Ascending aorta (tissue), 2 donors: ENCODE data around the gene MYD88. TPM values are rescaled to one million over a fixed set of nuclear protein-coding genes. Genes with fewer than 3 reads are reported as not detected.
"Not testable (repeated sequence)": the region's sequence is repeated elsewhere in the genome, so short reads cannot be mapped to it uniquely, and the experiment has no call there.

Source experiments
- DNase-seq, 2 donors: peaks; one replicate each; pipeline ENCODE4 v3.0.0-alpha.2; 2019; ENCODE audit warnings: low spot score in 2 of 2
- H3K27ac ChIP-seq, 2 donors: fragments of 200-600 bp; sonication (generic); one replicate each; pipeline ENCODE4 v1.5.1; 2016 to 2017; ENCODE audit warnings: mild to moderate bottlenecking in 1 of 2
- H3K27me3 ChIP-seq: fragments of 200-600 bp; sonication (generic); one replicate; pipeline ENCODE4 v1.5.1; 2017
- H3K36me3 ChIP-seq, 2 donors: fragments of 200-600 bp; sonication (generic); one replicate each; pipeline ENCODE4 v1.5.1; 2016
- H3K4me1 ChIP-seq, 2 donors: fragments of 200-600 bp; sonication (generic); one replicate each; pipeline ENCODE4 v1.5.1; 2016 to 2017; ENCODE audit warnings: mild to moderate bottlenecking in 1 of 2
- H3K4me3 ChIP-seq, 2 donors: fragments of 200-600 bp; sonication (generic); one replicate each; pipeline ENCODE4 v1.5.1; 2016 to 2017; ENCODE audit warnings: mild to moderate bottlenecking in 1 of 2
- H3K9me3 ChIP-seq, 2 donors: fragments of 200-600 bp; sonication (generic); one replicate each; pipeline ENCODE4 v1.5.1; 2016
- intact Hi-C: fragments of 100-400 bp; cut with DNase I; formaldehyde crosslinking; loops from one replicate; pipeline ENCODE4 v1.15.1; 2023
- total RNA-seq: library from RNA; depleted of rRNA; stranded (reverse); fragments of >200 nt; gene quantifications from one replicate; pipeline ENCODE4 v1.1.0, GENCODE V29; 2016
- TF ChIP-seq, protein P1 (sequence below), 3 experiments: fragments of 200-600 bp in 2 of 3; fragments of 450-650 bp in 1 of 3; sonication (generic) in 2 of 3; IDR thresholded peaks; one replicate each; pipeline ENCODE4 v1.5.1; 2016 to 2019; ENCODE audit warnings: antibody characterized with exemption in 3 of 3, mild to moderate bottlenecking in 1 of 3, moderate library complexity in 1 of 3

MYD88 gene
- total RNA-seq, 1 donor from 2014 or later: 38.8 TPM

DNA sequence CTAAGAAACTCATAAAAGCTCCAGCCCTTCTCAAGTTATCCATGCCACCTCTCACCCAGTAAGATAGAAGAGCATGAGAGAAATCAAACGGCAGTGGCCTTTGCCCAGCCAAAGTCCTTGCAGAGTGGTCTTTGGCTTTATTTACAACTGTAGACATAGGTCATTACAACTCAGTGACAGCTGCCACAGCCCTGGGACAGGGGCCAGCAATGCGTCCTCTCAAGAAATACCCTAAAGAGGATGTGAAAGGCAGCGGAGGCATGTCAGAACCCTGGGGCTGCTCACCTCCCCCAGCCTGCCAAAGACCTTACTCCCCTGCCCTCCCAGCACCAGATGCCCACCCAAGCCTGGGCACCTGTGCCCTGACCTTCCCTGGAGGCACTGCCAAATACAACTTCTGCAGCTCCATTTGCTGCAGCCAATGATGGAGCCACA lies 7.8 kb upstream of the MYD88 start:
- H3K27me3 ChIP-seq: no peaks in the 10 kb centered on the region
- H3K4me3 ChIP-seq: no peak overlapping the region
- DNase-seq: peak in 1 of 2 donors; percentile 25
- peaks cover 82 to 88% of the 10 kb centered on the region in 2 donors for H3K36me3 ChIP-seq
- H3K27ac ChIP-seq: no peak overlapping the region
- TF ChIP-seq, protein P1, sequence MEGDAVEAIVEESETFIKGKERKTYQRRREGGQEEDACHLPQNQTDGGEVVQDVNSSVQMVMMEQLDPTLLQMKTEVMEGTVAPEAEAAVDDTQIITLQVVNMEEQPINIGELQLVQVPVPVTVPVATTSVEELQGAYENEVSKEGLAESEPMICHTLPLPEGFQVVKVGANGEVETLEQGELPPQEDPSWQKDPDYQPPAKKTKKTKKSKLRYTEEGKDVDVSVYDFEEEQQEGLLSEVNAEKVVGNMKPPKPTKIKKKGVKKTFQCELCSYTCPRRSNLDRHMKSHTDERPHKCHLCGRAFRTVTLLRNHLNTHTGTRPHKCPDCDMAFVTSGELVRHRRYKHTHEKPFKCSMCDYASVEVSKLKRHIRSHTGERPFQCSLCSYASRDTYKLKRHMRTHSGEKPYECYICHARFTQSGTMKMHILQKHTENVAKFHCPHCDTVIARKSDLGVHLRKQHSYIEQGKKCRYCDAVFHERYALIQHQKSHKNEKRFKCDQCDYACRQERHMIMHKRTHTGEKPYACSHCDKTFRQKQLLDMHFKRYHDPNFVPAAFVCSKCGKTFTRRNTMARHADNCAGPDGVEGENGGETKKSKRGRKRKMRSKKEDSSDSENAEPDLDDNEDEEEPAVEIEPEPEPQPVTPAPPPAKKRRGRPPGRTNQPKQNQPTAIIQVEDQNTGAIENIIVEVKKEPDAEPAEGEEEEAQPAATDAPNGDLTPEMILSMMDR (IDR thresholded peaks at IDR 0.05): no peak
- no peaks in the 10 kb centered on the region for H3K9me3 ChIP-seq
- intact Hi-C loops: loop anchor here (10.0 kb wide), 1 partner anchor 1136 kb away; the partner anchor contains the start of genes EPM2AIP1 and MLH1
- peaks cover 0 to 11% of the 10 kb centered on the region in 2 donors for H3K4me1 ChIP-seq

GRCh38 chr3:38131621-38132369 lies 6.7 kb upstream of the MYD88 start:
- peaks cover 0 to 16% of the 10 kb centered on the region in 2 donors for H3K4me1 ChIP-seq
- intact Hi-C loops: loop anchor here (10.0 kb wide), 1 partner anchor 1137 kb away; the partner anchor contains the start of genes EPM2AIP1 and MLH1
- H3K27ac ChIP-seq: no peak overlapping the region
- peak in 1 of 2 donors; percentile 64 for DNase-seq
- peaks cover 70 to 76% of the 10 kb centered on the region in 2 donors for H3K36me3 ChIP-seq
- TF ChIP-seq, protein P1 (IDR thresholded peaks at IDR 0.05): peak in 1 of 3 experiments; percentile 26
- no peaks in the 10 kb centered on the region for H3K27me3 ChIP-seq
- no peaks in the 10 kb centered on the region for H3K9me3 ChIP-seq
- no peak overlapping the region for H3K4me3 ChIP-seq

GRCh38 chr3:38133209-38133556 lies 5.3 kb upstream of the MYD88 start:
- Histone ChIP-seq H3K36me3 (peaks cover 56 to 63% of the 10 kb centered on the region in 2 donors), H3K27ac (no peak overlapping the region), H3K9me3 (no peaks in the 10 kb centered on the region), H3K4me1 (peaks cover 0 to 20% of the 10 kb centered on the region in 2 donors), H3K27me3 (no peaks in the 10 kb centered on the region), H3K4me3 (no peak overlapping the region)
- DNase-seq: peak in 1 of 2 donors; percentile 45
- intact Hi-C loops: loop anchor here (10.0 kb wide), 1 partner anchor 1138 kb away; the partner anchor contains the start of genes EPM2AIP1 and MLH1
- TF ChIP-seq, protein P1 (IDR thresholded peaks at IDR 0.05): no peak

DNA sequence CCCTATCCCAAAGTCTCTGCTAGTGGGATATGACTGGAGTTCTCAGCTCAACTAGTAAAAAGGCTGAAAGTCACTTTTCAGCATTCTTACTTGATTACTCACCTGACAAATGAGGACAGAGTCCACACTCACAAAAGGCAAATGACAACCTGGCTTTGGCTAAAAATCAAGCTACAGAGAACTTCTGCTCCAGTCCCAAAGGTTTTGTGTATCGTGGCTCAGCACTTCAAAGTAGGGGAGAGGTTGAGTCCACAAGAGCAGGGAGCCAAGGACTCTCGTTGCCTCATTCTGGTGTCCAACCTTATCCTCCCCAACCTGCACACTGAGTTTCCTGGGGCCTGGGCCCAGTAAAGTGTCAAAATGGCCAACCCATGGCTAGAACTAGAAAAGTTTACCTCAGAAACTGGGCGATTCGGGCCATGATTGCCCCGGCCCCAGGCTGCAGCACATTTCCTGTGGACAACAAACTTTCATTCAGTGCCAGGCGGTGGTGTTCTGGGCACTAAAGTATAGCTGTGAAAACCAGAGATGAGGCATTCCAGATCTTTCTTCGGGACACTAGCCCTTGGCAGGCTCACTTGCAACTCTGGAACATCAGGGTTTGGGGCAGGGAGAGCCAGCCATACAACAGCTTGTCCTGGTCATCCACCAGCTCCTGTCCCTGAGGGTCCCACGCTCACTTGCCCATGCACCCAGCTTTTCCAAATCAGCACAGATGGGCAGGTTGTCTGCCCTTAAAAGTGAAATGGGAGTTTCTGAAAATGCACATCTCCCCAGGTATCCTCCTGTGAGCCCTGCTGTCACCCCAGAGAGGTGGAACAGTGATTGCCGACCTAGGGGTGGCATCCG lies 4.7 kb upstream of the MYD88 start:
- Histone ChIP-seq H3K27ac (no peak overlapping the region), H3K36me3 (peaks cover 50 to 57% of the 10 kb centered on the region in 2 donors), H3K27me3 (no peaks in the 10 kb centered on the region), H3K9me3 (no peaks in the 10 kb centered on the region), H3K4me1 (peaks cover 0 to 20% of the 10 kb centered on the region in 2 donors), H3K4me3 (no peak overlapping the region)
- intact Hi-C loops: loop anchor here (10.0 kb wide), 1 partner anchor 1139 kb away; the partner anchor contains the start of genes EPM2AIP1 and MLH1
- TF ChIP-seq, protein P1 (IDR thresholded peaks at IDR 0.05): no peak
- DNase-seq: peak in 1 of 2 donors; percentile 50

GRCh38 chr3:38134517-38135143 lies 3.8 kb upstream of the MYD88 start:
- DNase-seq: peak in 1 of 2 donors; percentile 43
- Histone ChIP-seq H3K4me3 (peak overlapping the region in 1 of 2 donors; percentile 98), H3K4me1 (peaks cover 0 to 26% of the 10 kb centered on the region in 2 donors), H3K36me3 (peaks cover 42 to 48% of the 10 kb centered on the region in 2 donors)
- intact Hi-C loops: loop anchor here (5.0 to 10.0 kb wide), 3 partner anchors 213 to 1140 kb away; partner anchors contain the start of genes ACVR2B, EPM2AIP1, MLH1 and XYLB
- H3K9me3 ChIP-seq, H3K27ac ChIP-seq, H3K27me3 ChIP-seq: not testable (repeated sequence)

- Histone ChIP-seq H3K4me1 (peaks cover 0 to 28% of the 10 kb centered on the region in 2 donors), H3K36me3 (peaks cover 31 to 38% of the 10 kb centered on the region in 2 donors), H3K27ac (peak overlapping the region in 1 of 2 donors; percentile 68), H3K4me3 (peak overlapping the region; percentile 87 to 98)
- intact Hi-C loops: loop anchor here (2.0 to 10.0 kb wide), 4 partner anchors 111 to 1141 kb away; partner anchors contain the start of genes ACVR2B, EPM2AIP1, MLH1 and XYLB
- not testable (repeated sequence) for H3K9me3 ChIP-seq, H3K27me3 ChIP-seq
- DNase-seq: peak in 1 of 2 donors; percentile 48
Measured at GRCh38 chr3:38135621-38136277, 2.7 kb upstream of the MYD88 start.
